ENCODE data around the gene INSR.

DNA sequence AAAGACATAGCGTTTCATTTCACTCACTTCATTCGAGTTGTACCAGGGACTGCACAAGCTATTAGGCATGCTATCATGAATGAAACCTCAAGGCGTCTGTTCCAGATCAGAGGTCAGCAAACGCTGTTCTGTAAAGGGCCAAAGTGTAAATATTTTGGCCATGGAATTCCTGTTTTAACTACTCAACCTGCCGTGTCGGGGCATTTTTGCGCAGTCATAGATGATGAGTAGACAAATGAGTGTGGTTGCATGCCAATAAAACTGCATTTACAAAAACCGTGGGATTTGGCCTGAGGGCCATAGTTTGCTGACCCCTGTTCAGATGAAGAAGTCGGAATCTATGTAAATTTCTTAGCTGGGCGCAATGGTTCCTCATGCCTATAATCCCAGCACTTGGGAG lies 6.5 kb downstream of the INSR start:
- TF ChIP-seq, protein P1, sequence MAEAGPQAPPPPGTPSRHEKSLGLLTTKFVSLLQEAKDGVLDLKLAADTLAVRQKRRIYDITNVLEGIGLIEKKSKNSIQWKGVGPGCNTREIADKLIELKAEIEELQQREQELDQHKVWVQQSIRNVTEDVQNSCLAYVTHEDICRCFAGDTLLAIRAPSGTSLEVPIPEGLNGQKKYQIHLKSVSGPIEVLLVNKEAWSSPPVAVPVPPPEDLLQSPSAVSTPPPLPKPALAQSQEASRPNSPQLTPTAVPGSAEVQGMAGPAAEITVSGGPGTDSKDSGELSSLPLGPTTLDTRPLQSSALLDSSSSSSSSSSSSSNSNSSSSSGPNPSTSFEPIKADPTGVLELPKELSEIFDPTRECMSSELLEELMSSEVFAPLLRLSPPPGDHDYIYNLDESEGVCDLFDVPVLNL (IDR thresholded peaks at IDR 0.05; ENCODE audit: low read depth, low read length), result no peak
- TF ChIP-seq SIN3A (IDR thresholded peaks at IDR 0.05; ENCODE audit: low read depth, low read length) (no peak), JUNB (IDR thresholded peaks at IDR 0.05) (no peak), HDAC6 (IDR thresholded peaks at IDR 0.05; ENCODE audit: unreplicated experiment) (no peak), POLR2A (IDR thresholded peaks at IDR 0.05; ENCODE audit: low read depth, low read length) (no peak)
- TF ChIP-seq, protein P2, sequence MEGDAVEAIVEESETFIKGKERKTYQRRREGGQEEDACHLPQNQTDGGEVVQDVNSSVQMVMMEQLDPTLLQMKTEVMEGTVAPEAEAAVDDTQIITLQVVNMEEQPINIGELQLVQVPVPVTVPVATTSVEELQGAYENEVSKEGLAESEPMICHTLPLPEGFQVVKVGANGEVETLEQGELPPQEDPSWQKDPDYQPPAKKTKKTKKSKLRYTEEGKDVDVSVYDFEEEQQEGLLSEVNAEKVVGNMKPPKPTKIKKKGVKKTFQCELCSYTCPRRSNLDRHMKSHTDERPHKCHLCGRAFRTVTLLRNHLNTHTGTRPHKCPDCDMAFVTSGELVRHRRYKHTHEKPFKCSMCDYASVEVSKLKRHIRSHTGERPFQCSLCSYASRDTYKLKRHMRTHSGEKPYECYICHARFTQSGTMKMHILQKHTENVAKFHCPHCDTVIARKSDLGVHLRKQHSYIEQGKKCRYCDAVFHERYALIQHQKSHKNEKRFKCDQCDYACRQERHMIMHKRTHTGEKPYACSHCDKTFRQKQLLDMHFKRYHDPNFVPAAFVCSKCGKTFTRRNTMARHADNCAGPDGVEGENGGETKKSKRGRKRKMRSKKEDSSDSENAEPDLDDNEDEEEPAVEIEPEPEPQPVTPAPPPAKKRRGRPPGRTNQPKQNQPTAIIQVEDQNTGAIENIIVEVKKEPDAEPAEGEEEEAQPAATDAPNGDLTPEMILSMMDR (IDR thresholded peaks at IDR 0.05 in 2 of 3, conservative IDR thresholded peaks at IDR 0.05 in 1 of 3; ENCODE audit: control insufficient read depth in 2 of 3, extremely low read depth in 1 of 3, insufficient read depth in 1 of 3, low read depth in 3 of 3, low read length in 3 of 3), result no peak
- TF ChIP-seq, protein P3, sequence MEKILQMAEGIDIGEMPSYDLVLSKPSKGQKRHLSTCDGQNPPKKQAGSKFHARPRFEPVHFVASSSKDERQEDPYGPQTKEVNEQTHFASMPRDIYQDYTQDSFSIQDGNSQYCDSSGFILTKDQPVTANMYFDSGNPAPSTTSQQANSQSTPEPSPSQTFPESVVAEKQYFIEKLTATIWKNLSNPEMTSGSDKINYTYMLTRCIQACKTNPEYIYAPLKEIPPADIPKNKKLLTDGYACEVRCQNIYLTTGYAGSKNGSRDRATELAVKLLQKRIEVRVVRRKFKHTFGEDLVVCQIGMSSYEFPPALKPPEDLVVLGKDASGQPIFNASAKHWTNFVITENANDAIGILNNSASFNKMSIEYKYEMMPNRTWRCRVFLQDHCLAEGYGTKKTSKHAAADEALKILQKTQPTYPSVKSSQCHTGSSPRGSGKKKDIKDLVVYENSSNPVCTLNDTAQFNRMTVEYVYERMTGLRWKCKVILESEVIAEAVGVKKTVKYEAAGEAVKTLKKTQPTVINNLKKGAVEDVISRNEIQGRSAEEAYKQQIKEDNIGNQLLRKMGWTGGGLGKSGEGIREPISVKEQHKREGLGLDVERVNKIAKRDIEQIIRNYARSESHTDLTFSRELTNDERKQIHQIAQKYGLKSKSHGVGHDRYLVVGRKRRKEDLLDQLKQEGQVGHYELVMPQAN (conservative IDR thresholded peaks at IDR 0.05), result no peak

All from GM12878 (cell line).